Ascending aorta (tissue), 2 donors: ENCODE measurements around the gene MKLN1. TPM values are rescaled to one million over a fixed set of nuclear protein-coding genes. Genes with fewer than 3 reads are reported as not detected.
A peak's percentile ranks its signal among the peaks of the same experiment; 100 is the strongest.

Experiments used
- DNase-seq, 2 donors: peaks; one replicate each; pipeline ENCODE4 v3.0.0-alpha.2; 2019; ENCODE audit warnings: low spot score in 2 of 2
- H3K27ac ChIP-seq, 2 donors: fragments of 200-600 bp; sonication (generic); one replicate each; pipeline ENCODE4 v1.5.1; 2016 to 2017; ENCODE audit warnings: mild to moderate bottlenecking in 1 of 2
- H3K27me3 ChIP-seq: fragments of 200-600 bp; sonication (generic); one replicate; pipeline ENCODE4 v1.5.1; 2017
- H3K36me3 ChIP-seq, 2 donors: fragments of 200-600 bp; sonication (generic); one replicate each; pipeline ENCODE4 v1.5.1; 2016
- H3K4me1 ChIP-seq, 2 donors: fragments of 200-600 bp; sonication (generic); one replicate each; pipeline ENCODE4 v1.5.1; 2016 to 2017; ENCODE audit warnings: mild to moderate bottlenecking in 1 of 2
- H3K4me3 ChIP-seq, 2 donors: fragments of 200-600 bp; sonication (generic); one replicate each; pipeline ENCODE4 v1.5.1; 2016 to 2017; ENCODE audit warnings: mild to moderate bottlenecking in 1 of 2
- H3K9me3 ChIP-seq, 2 donors: fragments of 200-600 bp; sonication (generic); one replicate each; pipeline ENCODE4 v1.5.1; 2016
- intact Hi-C: fragments of 100-400 bp; cut with DNase I; formaldehyde crosslinking; loops from one replicate; pipeline ENCODE4 v1.15.1; 2023
- total RNA-seq: library from RNA; depleted of rRNA; stranded (reverse); fragments of >200 nt; gene quantifications from one replicate; pipeline ENCODE4 v1.1.0, GENCODE V29; 2016
- TF ChIP-seq, protein P1 (sequence below), 3 experiments: fragments of 200-600 bp in 2 of 3; fragments of 450-650 bp in 1 of 3; sonication (generic) in 2 of 3; IDR thresholded peaks; one replicate each; pipeline ENCODE4 v1.5.1; 2016 to 2019; ENCODE audit warnings: antibody characterized with exemption in 3 of 3, mild to moderate bottlenecking in 1 of 3, moderate library complexity in 1 of 3

The MKLN1 gene
- total RNA-seq, 1 donor from 2014 or later = 18.0 TPM

DNA sequence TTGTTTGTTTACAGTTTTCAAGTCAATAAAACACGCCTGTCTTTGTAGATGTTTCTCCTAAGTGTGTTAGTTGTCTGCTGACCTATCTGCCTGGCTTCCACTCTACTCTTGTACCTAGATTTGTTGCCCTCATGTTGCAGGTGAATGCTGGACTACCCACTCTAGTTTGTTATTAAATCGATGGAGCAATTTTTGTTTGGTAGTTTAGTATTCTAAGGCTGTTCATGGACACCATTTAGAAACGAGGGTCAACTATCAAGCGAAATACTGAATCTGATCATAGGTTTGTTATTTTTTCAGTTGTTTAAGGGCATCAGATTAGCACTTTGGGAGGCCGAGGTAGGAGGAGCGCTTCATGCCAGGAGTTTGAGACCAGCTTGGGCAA is 29.1 kb upstream of the MKLN1 start:
- no peaks in the 10 kb centered on the region for H3K36me3 ChIP-seq
- H3K4me1 ChIP-seq = peaks cover 0 to 2% of the 10 kb centered on the region in 2 donors
- H3K27me3 ChIP-seq = no peaks in the 10 kb centered on the region
- TF ChIP-seq, protein P1, sequence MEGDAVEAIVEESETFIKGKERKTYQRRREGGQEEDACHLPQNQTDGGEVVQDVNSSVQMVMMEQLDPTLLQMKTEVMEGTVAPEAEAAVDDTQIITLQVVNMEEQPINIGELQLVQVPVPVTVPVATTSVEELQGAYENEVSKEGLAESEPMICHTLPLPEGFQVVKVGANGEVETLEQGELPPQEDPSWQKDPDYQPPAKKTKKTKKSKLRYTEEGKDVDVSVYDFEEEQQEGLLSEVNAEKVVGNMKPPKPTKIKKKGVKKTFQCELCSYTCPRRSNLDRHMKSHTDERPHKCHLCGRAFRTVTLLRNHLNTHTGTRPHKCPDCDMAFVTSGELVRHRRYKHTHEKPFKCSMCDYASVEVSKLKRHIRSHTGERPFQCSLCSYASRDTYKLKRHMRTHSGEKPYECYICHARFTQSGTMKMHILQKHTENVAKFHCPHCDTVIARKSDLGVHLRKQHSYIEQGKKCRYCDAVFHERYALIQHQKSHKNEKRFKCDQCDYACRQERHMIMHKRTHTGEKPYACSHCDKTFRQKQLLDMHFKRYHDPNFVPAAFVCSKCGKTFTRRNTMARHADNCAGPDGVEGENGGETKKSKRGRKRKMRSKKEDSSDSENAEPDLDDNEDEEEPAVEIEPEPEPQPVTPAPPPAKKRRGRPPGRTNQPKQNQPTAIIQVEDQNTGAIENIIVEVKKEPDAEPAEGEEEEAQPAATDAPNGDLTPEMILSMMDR (IDR thresholded peaks at IDR 0.05) = no peak
- H3K4me3 ChIP-seq = no peak overlapping the region
- no peak for DNase-seq
- intact Hi-C loops = no loop called here
- H3K9me3 ChIP-seq = no peaks in the 10 kb centered on the region
- H3K27ac ChIP-seq = no peak overlapping the region

DNA sequence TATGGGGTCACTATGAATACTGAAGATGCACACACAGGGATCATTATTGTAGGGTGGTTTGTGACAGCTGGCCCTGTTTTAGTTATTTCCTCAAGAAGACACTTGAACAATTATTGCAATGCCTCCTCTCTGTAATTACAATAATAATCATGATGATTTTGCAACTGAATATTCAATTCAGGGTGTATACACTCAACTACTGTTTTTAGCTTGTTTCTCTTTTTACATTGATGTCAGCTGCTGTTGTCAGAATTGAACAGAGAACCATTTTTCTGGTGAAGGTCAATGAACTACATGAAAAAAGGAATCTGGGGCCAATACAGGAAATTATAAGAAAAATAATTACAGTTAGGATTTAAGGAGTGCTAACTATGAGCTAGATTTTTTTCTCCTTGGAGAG is 28.6 kb upstream of the MKLN1 start:
- DNase-seq = no peak
- Histone ChIP-seq H3K27ac (no peak overlapping the region), H3K9me3 (no peaks in the 10 kb centered on the region), H3K27me3 (no peaks in the 10 kb centered on the region), H3K4me3 (no peak overlapping the region), H3K36me3 (no peaks in the 10 kb centered on the region), H3K4me1 (peaks cover 0 to 2% of the 10 kb centered on the region in 2 donors)
- intact Hi-C loops = no loop called here
- TF ChIP-seq, protein P1 (IDR thresholded peaks at IDR 0.05) = no peak

DNA sequence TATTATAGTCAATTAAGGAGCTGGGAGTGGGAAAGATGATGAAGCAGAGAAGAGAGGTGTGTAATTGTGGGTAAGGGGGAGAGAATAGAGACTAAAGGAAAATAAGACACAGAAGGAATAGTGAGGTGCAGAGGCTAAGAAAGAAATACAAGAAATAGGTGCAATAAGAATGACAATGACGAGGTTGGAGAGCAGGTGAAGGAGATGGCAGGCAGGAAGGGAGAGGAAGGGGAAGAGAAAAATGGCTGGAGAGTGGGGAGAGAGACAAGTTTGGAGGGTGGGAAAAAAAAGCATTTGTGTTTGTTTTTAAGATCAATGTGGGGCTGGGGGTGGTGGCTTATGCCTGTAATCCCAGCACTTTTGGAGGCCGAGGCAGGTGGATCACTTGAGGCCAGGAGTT is 27.6 kb upstream of the MKLN1 start:
- no peak for DNase-seq
- Histone ChIP-seq H3K27me3 (no peaks in the 10 kb centered on the region), H3K27ac (no peak overlapping the region), H3K9me3 (no peaks in the 10 kb centered on the region), H3K36me3 (no peaks in the 10 kb centered on the region), H3K4me1 (peaks cover 0 to 2% of the 10 kb centered on the region in 2 donors), H3K4me3 (no peak overlapping the region)
- intact Hi-C loops = loop anchor here (5.0 kb wide), 1 partner anchor 193 kb away; no protein-coding TSS in a partner anchor
- TF ChIP-seq, protein P1 (IDR thresholded peaks at IDR 0.05) = no peak

DNA sequence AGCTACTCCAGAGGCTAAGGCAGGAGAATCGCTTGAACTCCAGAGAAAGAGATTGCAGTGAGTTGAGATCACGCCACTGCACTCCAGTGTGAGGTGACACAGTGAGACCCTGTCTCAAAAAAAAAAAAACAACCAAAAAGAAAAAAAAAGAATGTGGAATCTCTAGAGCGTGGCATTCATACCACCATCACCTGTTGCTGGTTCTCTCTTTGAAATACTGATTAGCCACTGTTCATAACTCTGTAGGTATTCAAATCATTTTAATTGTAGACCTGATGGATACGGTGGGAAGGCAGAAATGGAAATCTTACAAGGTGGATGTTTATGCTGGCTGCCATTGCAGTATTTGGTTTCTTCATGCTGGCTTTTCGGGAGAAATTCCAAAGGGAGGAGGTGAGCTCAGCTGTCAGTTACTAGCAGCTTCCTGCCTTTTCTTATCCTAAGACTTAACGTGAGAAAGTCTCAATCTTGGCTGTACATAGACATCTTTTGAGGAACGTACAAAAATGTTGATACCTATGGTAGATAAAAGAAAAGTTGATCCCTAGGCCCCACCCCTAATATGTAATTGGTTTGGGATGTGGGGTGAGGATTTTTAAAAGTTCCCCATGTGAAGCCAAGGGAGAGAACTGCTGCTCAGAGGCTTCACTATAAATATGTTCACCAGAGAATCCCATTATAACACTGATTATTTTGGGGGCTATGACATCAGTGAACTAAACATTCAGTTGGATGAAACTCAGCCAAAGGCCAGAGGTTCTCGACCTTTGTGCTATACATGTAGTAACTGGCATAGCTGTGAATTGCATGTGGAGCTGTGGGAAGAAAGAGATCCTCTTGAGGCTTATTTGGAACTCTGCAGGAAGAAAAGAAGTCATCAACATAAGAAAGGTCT is 26.9 kb upstream of the MKLN1 start:
- Histone ChIP-seq H3K4me1 (peaks cover 0 to 2% of the 10 kb centered on the region in 2 donors), H3K27me3 (no peaks in the 10 kb centered on the region), H3K4me3 (no peak overlapping the region), H3K36me3 (no peaks in the 10 kb centered on the region), H3K27ac (peak overlapping the region in 1 of 2 donors; percentile 16), H3K9me3 (no peaks in the 10 kb centered on the region)
- DNase-seq = no peak
- intact Hi-C loops = loop anchor here (5.0 kb wide), 1 partner anchor 194 kb away; no protein-coding TSS in a partner anchor
- TF ChIP-seq, protein P1 (IDR thresholded peaks at IDR 0.05) = no peak

DNA sequence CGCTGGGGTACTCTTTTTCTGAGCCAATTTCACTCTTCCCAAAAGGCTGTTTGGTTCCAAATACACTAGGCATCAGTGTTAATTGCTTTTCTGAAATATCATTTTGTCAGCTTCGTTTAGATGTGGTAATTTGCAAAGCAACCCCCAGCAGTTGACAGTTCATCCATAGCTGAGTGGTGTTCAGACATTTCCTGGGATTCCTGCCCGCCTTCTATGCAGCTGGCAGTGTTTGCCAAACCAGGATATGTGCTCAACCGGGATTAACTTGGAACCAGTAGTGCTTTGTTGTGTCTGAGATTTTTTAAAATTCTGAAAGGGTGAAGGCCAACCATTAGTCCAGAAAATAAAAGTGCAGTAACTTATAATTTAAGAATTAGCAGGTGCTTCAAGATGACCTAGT is 25.2 kb upstream of the MKLN1 start:
- Histone ChIP-seq H3K36me3 (no peaks in the 10 kb centered on the region), H3K27ac (no peak overlapping the region), H3K4me3 (no peak overlapping the region), H3K4me1 (peaks cover 0 to 2% of the 10 kb centered on the region in 2 donors), H3K27me3 (no peaks in the 10 kb centered on the region), H3K9me3 (no peaks in the 10 kb centered on the region)
- TF ChIP-seq, protein P1 (IDR thresholded peaks at IDR 0.05) = no peak
- DNase-seq = no peak
- intact Hi-C loops = loop anchor here (5.0 kb wide), 1 partner anchor 195 kb away; no protein-coding TSS in a partner anchor
